H1 (cell line): ENCODE results near the gene TMEM45A.

Experiments
- CREB1 ChIP-seq: IDR thresholded peaks from 2 replicates; pipeline ENCODE4 v1.6.1; 2012; ENCODE audit warnings: inconsistent platforms
- CTCF ChIP-seq, 3 experiments: IDR thresholded peaks; 1 replicate in 2 of 3; 2 replicates in 1 of 3; pipeline versions ENCODE4 v1.5.1 to v1.6.1; 2011; ENCODE audit warnings: low read length in 3 of 3, mild to moderate bottlenecking in 3 of 3, inconsistent platforms in 2 of 3, low read depth in 1 of 3, moderate library complexity in 1 of 3; ENCODE audit not compliant: insufficient read depth in 1 of 3; ENCODE audit errors: control extremely low read depth in 1 of 3
- KDM1A ChIP-seq: fragments of 200-600, 300-600 bp; sonication (generic); IDR thresholded peaks from 2 replicates; pipeline ENCODE4 v1.7.1; 2016; ENCODE audit warnings: mild to moderate bottlenecking, low read length, borderline replicate concordance
- MAFK ChIP-seq: IDR thresholded peaks from 2 replicates; pipeline ENCODE4 v1.6.1; 2012; ENCODE audit warnings: low read depth, mild to moderate bottlenecking, improper control_type of control experiment, low read length
- POLR2AphosphoS5 ChIP-seq: IDR thresholded peaks from 2 replicates; pipeline ENCODE4 v1.6.1; 2011; ENCODE audit warnings: low read depth, low read length
- RAD21 ChIP-seq, 2 experiments: IDR thresholded peaks in 1 of 2; conservative IDR thresholded peaks in 1 of 2; 2 replicates each; pipeline ENCODE4 v1.6.1; 2011; ENCODE audit warnings: low read depth in 2 of 2, low read length in 2 of 2, improper control_type of control experiment in 1 of 2, inconsistent platforms in 1 of 2, mild to moderate bottlenecking in 1 of 2, moderate library complexity in 1 of 2
- RFX5 ChIP-seq: IDR thresholded peaks from 2 replicates; pipeline ENCODE4 v1.6.1; 2011; ENCODE audit warnings: low read depth, low read length, improper control_type of control experiment, borderline replicate concordance

GRCh38 chr3:100458814-100459213 lies 33.6 kb upstream of the TMEM45A start:
- TF ChIP-seq CTCF (IDR thresholded peaks at IDR 0.05; ENCODE audit: control extremely low read depth in 1 of 3, insufficient read depth in 1 of 3, low read depth in 1 of 3, low read length in 3 of 3): no peak
- no peak for TF ChIP-seq CREB1
- no peak for TF ChIP-seq RAD21 (IDR thresholded peaks at IDR 0.05 in 1 of 2, conservative IDR thresholded peaks at IDR 0.05 in 1 of 2; ENCODE audit: low read depth in 2 of 2, low read length in 2 of 2)
- TF ChIP-seq POLR2AphosphoS5: no peak
- no peak for TF ChIP-seq RFX5
- TF ChIP-seq MAFK: no peak
- no peak for TF ChIP-seq KDM1A
